ENCODE data around the gene GATAD2B. TPM values are rescaled to one million over a fixed set of nuclear protein-coding genes. Genes with fewer than 3 reads are reported as not detected.
A peak's percentile ranks its signal among the peaks of the same experiment; 100 is the strongest.

GATAD2B gene
- total and polyA plus RNA-seq, 2 experiments from 2014 or later, result 5.4 to 11.7 TPM

DNA sequence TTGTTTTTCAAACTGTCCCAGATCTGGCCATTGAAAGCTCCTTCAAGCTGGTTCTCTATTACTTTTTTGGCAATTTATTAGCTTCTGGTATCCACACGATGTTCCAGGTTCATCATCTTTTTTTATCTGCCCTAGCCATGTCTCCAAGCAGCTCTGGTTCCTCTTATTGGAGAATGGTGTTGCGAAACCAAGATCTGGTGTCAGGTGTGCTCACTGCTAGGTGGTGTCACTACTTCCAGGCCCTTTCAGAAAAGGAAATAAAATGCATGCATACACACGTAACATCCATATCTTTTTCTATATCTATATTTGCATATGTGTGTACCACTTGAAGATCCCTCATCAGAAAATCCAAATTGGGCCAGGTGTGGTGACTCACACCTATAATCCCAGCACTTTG is 53.3 kb downstream of the GATAD2B start:
- Histone ChIP-seq H3K4me1 (ENCODE audit: insufficient read depth) (peaks cover 4% of the 10 kb centered on the region), H4K20me1 (ENCODE audit: insufficient read depth, poor library complexity, severe bottlenecking) (peaks cover 49% of the 10 kb centered on the region)

DNA sequence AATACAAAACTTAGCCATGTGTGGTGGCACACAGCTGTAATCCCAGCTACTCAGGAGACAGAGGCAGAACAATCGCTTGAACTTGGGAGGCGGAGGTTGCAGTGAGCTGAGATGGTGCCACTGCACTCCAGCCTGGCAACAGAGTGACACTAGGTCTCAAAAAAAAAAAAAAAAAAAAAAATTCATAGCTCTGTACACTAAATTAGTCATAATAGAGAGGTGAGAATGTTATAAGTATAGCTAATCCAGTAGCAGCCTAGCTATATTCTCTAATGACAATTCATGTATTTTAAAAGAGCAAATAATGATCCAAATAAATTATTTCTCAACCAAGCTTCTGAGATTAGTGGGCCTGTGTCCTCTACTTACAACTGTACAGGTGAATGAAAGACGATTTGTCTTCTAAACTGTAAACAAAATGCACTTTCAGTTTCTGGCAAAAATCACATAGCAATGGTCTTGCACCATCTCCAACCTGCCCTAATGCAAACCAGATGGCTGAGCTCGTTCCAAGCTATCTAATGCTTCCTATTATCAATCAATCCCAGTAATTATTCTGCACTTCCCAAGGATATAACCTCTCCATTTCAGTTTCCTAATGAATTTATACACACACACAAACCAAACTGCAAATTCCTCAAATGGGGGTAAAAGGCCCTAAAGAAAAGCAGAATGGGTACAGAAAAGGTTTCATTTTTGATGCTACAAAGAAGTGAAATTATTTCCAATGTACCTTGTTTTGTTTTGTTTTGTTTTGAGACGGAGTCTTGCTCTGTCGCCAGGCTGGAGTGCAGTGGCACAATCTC is 56.5 kb downstream of the GATAD2B start:
- H3K4me1 ChIP-seq (ENCODE audit: insufficient read depth), result peaks cover 4% of the 10 kb centered on the region
- no peaks in the 10 kb centered on the region for H3K9me2 ChIP-seq (replicated peaks; ENCODE audit: insufficient read depth)
- peaks cover 58% of the 10 kb centered on the region for H4K20me1 ChIP-seq (ENCODE audit: insufficient read depth, poor library complexity, severe bottlenecking)
- peaks cover 95% of the 10 kb centered on the region for H3K79me2 ChIP-seq
- peak; percentile 9 for DNase-seq (ENCODE audit: low spot score)
- no peak overlapping the region for H2AFZ ChIP-seq
- H3K9me3 ChIP-seq (ENCODE audit: low read depth), result no peaks in the 10 kb centered on the region
- H3K27me3 ChIP-seq, result no peaks in the 10 kb centered on the region
- H3K36me3 ChIP-seq (replicated peaks; ENCODE audit: insufficient read depth, low read depth), result no peaks in the 10 kb centered on the region
- H3K4me2 ChIP-seq, result no peak overlapping the region
- H3K27ac ChIP-seq, result peak overlapping the region; percentile 7
- WGBS (ENCODE audit: low lambda C conversion rate, missing lambda C conversion rate), result 73% methylated on average over 6 of the region's 6 CpGs
- no peak overlapping the region for H3K4me3 ChIP-seq
- TF ChIP-seq EZH2 (IDR thresholded peaks at IDR 0.05; ENCODE audit: borderline replicate concordance), result no peak
- TF ChIP-seq, protein P1, sequence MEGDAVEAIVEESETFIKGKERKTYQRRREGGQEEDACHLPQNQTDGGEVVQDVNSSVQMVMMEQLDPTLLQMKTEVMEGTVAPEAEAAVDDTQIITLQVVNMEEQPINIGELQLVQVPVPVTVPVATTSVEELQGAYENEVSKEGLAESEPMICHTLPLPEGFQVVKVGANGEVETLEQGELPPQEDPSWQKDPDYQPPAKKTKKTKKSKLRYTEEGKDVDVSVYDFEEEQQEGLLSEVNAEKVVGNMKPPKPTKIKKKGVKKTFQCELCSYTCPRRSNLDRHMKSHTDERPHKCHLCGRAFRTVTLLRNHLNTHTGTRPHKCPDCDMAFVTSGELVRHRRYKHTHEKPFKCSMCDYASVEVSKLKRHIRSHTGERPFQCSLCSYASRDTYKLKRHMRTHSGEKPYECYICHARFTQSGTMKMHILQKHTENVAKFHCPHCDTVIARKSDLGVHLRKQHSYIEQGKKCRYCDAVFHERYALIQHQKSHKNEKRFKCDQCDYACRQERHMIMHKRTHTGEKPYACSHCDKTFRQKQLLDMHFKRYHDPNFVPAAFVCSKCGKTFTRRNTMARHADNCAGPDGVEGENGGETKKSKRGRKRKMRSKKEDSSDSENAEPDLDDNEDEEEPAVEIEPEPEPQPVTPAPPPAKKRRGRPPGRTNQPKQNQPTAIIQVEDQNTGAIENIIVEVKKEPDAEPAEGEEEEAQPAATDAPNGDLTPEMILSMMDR (IDR thresholded peaks at IDR 0.05; ENCODE audit: poor library complexity), result no peak
- TF ChIP-seq EZH2phosphoT487 (IDR thresholded peaks at IDR 0.05; ENCODE audit: low read depth, severe bottlenecking, unreplicated experiment), result no peak

More for the DNA sequence above, 53.3 kb downstream of the GATAD2B start:
- TF ChIP-seq EZH2phosphoT487 (IDR thresholded peaks at IDR 0.05; ENCODE audit: low read depth, severe bottlenecking, unreplicated experiment) (no peak), EZH2 (IDR thresholded peaks at IDR 0.05; ENCODE audit: borderline replicate concordance) (no peak)
- TF ChIP-seq, protein P1 (IDR thresholded peaks at IDR 0.05; ENCODE audit: poor library complexity), result no peak
- no peaks in the 10 kb centered on the region for H3K36me3 ChIP-seq (replicated peaks; ENCODE audit: insufficient read depth, low read depth)
- H2AFZ ChIP-seq, result no peak overlapping the region
- no peaks in the 10 kb centered on the region for H3K9me2 ChIP-seq (replicated peaks; ENCODE audit: insufficient read depth)
- no peak overlapping the region for H3K4me2 ChIP-seq
- 89% methylated on average over 3 of the region's 3 CpGs for WGBS (ENCODE audit: low lambda C conversion rate, missing lambda C conversion rate)
- H3K9me3 ChIP-seq (ENCODE audit: low read depth), result no peaks in the 10 kb centered on the region
- no peak overlapping the region for H3K4me3 ChIP-seq
- H3K27ac ChIP-seq, result no peak overlapping the region
- no peaks in the 10 kb centered on the region for H3K27me3 ChIP-seq
- DNase-seq (ENCODE audit: low spot score), result no peak
- H3K79me2 ChIP-seq, result peaks cover 93% of the 10 kb centered on the region

DNA sequence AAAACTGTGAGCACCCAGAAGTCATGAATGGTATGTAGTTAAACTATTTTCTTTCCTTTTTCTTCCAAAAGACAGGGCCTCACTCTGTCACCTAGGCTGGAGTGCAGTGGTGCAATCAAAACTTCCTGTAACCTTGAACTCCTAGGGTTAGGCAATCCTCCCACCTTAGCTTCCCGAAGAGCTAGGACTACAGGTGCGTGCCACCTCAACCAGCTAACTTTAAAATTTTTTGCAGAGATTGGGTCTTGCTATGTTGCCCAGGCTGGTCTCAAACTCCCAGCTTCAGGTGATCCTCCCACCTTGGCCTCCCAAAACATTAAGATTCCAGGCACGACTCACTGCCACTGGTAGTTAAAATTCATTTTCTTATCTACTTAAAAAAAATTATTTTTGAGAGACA is 62.5 kb downstream of the GATAD2B start:
- DNase-seq (ENCODE audit: low spot score), result no peak
- Histone ChIP-seq H3K9me2 (replicated peaks; ENCODE audit: insufficient read depth) (no peaks in the 10 kb centered on the region), H3K4me1 (ENCODE audit: insufficient read depth) (no peaks in the 10 kb centered on the region), H2AFZ (no peak overlapping the region), H3K4me3 (no peak overlapping the region), H3K27ac (no peak overlapping the region), H3K27me3 (no peaks in the 10 kb centered on the region), H3K9me3 (ENCODE audit: low read depth) (no peaks in the 10 kb centered on the region), H3K79me2 (peaks cover 89% of the 10 kb centered on the region), H3K4me2 (no peak overlapping the region), H4K20me1 (ENCODE audit: insufficient read depth, poor library complexity, severe bottlenecking) (peaks cover 53% of the 10 kb centered on the region), H3K36me3 (replicated peaks; ENCODE audit: insufficient read depth, low read depth) (no peaks in the 10 kb centered on the region)
- TF ChIP-seq, protein P1 (IDR thresholded peaks at IDR 0.05; ENCODE audit: poor library complexity), result no peak
- TF ChIP-seq EZH2 (IDR thresholded peaks at IDR 0.05; ENCODE audit: borderline replicate concordance) (no peak), EZH2phosphoT487 (IDR thresholded peaks at IDR 0.05; ENCODE audit: low read depth, severe bottlenecking, unreplicated experiment) (no peak)
- 98% methylated on average over 3 of the region's 3 CpGs for WGBS (ENCODE audit: low lambda C conversion rate, missing lambda C conversion rate)

All from hepatocyte (in vitro differentiated cells).